ENCODE measurements around the gene CEP19.

Gene CEP19

DNA sequence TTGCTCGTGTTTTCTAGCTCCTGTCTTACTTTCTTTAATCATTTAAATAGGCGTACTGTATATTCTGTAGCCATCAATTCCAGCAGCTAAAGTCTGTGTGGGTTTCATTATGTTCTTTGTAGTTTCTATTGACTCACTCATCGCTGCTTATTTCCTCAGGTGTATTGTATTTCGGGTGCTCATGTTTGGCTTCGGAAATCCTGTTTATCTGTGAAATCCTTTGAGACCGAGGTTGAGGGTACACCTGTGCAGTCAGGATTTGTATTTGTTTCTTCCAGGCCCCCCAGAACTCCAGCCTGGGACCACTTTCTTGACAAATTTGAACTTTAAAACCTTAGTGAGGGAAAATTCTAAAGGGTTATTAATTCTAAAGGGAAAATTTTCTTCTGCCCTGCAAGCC lies 25.6 kb upstream of the CEP19 start:
- Histone ChIP-seq H3F3A (ENCODE audit: low read depth) (peaks cover 2% of the 10 kb centered on the region; the same call in 1 of the 2 replicates), H3K36me3 (ENCODE audit: insufficient read depth, low read length) (no peaks in the 10 kb centered on the region), H2AFZ (ENCODE audit: low read length) (no peak overlapping the region), H3K4me2 (ENCODE audit: low read depth, low read length, poor library complexity, severe bottlenecking) (no peak overlapping the region), H3K4me1 (ENCODE audit: insufficient read depth, low read length, poor library complexity, severe bottlenecking) (peaks cover 15% of the 10 kb centered on the region), H3K27me3 (ENCODE audit: insufficient read depth, low read length, poor library complexity, severe bottlenecking) (no peaks in the 10 kb centered on the region), H3K9me3 (ENCODE audit: insufficient read depth, low read depth, low read length) (no peaks in the 10 kb centered on the region), H3K9me2 (replicated peaks; ENCODE audit: low read depth, low read length) (no peaks in the 10 kb centered on the region), H3K9ac (ENCODE audit: low read depth, low read length, poor library complexity, severe bottlenecking) (no peak overlapping the region), H3K4me3 (ENCODE audit: low read length, poor library complexity, severe bottlenecking) (no peak overlapping the region), H3K79me2 (ENCODE audit: insufficient read depth, low read length) (peaks cover 28% of the 10 kb centered on the region), H4K20me1 (ENCODE audit: insufficient read depth, low read length, poor library complexity, severe bottlenecking) (peaks cover 22% of the 10 kb centered on the region)
- TF ChIP-seq, protein P1, sequence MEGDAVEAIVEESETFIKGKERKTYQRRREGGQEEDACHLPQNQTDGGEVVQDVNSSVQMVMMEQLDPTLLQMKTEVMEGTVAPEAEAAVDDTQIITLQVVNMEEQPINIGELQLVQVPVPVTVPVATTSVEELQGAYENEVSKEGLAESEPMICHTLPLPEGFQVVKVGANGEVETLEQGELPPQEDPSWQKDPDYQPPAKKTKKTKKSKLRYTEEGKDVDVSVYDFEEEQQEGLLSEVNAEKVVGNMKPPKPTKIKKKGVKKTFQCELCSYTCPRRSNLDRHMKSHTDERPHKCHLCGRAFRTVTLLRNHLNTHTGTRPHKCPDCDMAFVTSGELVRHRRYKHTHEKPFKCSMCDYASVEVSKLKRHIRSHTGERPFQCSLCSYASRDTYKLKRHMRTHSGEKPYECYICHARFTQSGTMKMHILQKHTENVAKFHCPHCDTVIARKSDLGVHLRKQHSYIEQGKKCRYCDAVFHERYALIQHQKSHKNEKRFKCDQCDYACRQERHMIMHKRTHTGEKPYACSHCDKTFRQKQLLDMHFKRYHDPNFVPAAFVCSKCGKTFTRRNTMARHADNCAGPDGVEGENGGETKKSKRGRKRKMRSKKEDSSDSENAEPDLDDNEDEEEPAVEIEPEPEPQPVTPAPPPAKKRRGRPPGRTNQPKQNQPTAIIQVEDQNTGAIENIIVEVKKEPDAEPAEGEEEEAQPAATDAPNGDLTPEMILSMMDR (conservative IDR thresholded peaks at IDR 0.05; ENCODE audit: low read length): no peak
- no peak for TF ChIP-seq EZH2phosphoT487 (IDR thresholded peaks at IDR 0.05; ENCODE audit: borderline replicate concordance)

DNA sequence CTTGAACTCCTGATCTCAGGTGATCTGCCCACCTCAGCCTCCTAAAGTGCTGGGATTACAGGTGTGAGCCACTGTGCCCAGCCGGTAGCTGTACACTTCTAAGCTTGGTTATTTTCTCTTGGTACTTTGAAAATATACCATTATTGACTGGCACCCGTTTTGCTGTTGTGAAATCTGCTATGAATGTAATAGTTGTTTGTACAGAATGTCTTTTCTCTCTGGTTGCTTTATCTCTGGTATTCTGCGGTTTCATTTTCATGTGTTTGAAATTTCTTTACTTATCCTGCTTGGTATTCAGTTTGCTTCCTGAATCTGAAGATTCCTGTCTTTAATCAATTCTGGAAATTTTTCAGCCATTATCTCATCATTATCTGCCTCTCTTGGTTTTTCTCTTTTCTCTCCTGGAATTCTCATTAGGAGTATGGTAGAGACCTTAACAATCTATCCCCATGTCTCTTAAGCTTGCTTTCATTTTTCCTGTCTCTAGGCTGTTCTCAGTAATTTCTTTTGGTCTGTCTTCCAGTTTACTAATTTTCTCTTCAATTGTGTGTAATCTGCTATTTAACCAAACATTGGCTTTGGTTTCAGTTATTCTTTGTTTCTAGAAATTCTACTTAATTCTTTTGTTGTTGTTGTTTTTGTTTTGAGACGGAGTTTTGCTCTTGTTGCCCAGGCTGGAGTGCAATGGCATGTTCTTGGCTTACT lies 24.8 kb upstream of the CEP19 start:
- no peaks in the 10 kb centered on the region for H3K36me3 ChIP-seq (ENCODE audit: insufficient read depth, low read length)
- H2AFZ ChIP-seq (ENCODE audit: low read length): no peak overlapping the region
- H3K4me3 ChIP-seq (ENCODE audit: low read length, poor library complexity, severe bottlenecking): no peak overlapping the region
- peaks cover 20% of the 10 kb centered on the region for H3K79me2 ChIP-seq (ENCODE audit: insufficient read depth, low read length)
- H3K4me1 ChIP-seq (ENCODE audit: insufficient read depth, low read length, poor library complexity, severe bottlenecking): peaks cover 14% of the 10 kb centered on the region
- no peaks in the 10 kb centered on the region for H3K9me2 ChIP-seq (replicated peaks; ENCODE audit: low read depth, low read length)
- no peak overlapping the region for H3K9ac ChIP-seq (ENCODE audit: low read depth, low read length, poor library complexity, severe bottlenecking)
- peaks cover 2% of the 10 kb centered on the region; the same call in 1 of the 2 replicates for H3F3A ChIP-seq (ENCODE audit: low read depth)
- H4K20me1 ChIP-seq (ENCODE audit: insufficient read depth, low read length, poor library complexity, severe bottlenecking): peaks cover 16% of the 10 kb centered on the region
- no peaks in the 10 kb centered on the region for H3K27me3 ChIP-seq (ENCODE audit: insufficient read depth, low read length, poor library complexity, severe bottlenecking)
- no peak overlapping the region for H3K4me2 ChIP-seq (ENCODE audit: low read depth, low read length, poor library complexity, severe bottlenecking)
- no peak for TF ChIP-seq EZH2phosphoT487 (IDR thresholded peaks at IDR 0.05; ENCODE audit: borderline replicate concordance)
- TF ChIP-seq, protein P1 (conservative IDR thresholded peaks at IDR 0.05; ENCODE audit: low read length): no peak
- H3K9me3 ChIP-seq (ENCODE audit: insufficient read depth, low read depth, low read length): no peaks in the 10 kb centered on the region

DNA sequence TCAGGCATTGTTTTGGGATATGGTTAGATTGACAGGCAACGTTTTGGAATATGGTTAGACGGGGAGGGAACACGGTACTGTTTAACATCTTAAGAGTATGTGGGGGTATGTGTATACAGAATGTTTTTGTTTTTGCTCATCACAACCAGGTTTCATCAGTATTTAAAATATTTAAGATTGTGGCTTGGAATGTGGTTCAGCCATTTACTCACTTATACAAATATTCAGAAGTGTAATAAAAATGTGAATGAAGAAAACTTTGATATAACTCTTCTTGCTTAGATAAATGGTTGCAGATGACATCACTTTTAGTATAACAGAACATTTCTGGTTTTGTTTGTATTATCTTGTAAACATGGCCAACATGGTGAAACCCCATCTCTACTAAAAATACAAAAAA lies 23.7 kb upstream of the CEP19 start:
- H3K27me3 ChIP-seq (ENCODE audit: insufficient read depth, low read length, poor library complexity, severe bottlenecking): no peaks in the 10 kb centered on the region
- H3K36me3 ChIP-seq (ENCODE audit: insufficient read depth, low read length): no peaks in the 10 kb centered on the region
- peaks cover 2% of the 10 kb centered on the region; the same call in 1 of the 2 replicates for H3F3A ChIP-seq (ENCODE audit: low read depth)
- TF ChIP-seq, protein P1 (conservative IDR thresholded peaks at IDR 0.05; ENCODE audit: low read length): no peak
- no peak for TF ChIP-seq EZH2phosphoT487 (IDR thresholded peaks at IDR 0.05; ENCODE audit: borderline replicate concordance)
- H3K4me3 ChIP-seq (ENCODE audit: low read length, poor library complexity, severe bottlenecking): no peak overlapping the region
- peaks cover 5% of the 10 kb centered on the region for H4K20me1 ChIP-seq (ENCODE audit: insufficient read depth, low read length, poor library complexity, severe bottlenecking)
- H2AFZ ChIP-seq (ENCODE audit: low read length): no peak overlapping the region
- H3K4me2 ChIP-seq (ENCODE audit: low read depth, low read length, poor library complexity, severe bottlenecking): no peak overlapping the region
- H3K9me2 ChIP-seq (replicated peaks; ENCODE audit: low read depth, low read length): no peaks in the 10 kb centered on the region
- H3K4me1 ChIP-seq (ENCODE audit: insufficient read depth, low read length, poor library complexity, severe bottlenecking): peaks cover 4% of the 10 kb centered on the region
- peaks cover 9% of the 10 kb centered on the region for H3K79me2 ChIP-seq (ENCODE audit: insufficient read depth, low read length)
- no peak overlapping the region for H3K9ac ChIP-seq (ENCODE audit: low read depth, low read length, poor library complexity, severe bottlenecking)
- no peaks in the 10 kb centered on the region for H3K9me3 ChIP-seq (ENCODE audit: insufficient read depth, low read depth, low read length)

Data from Loucy (cell line).